CD4-positive, CD25-positive, alpha-beta regulatory T cell (primary cell): ENCODE measurements around the gene ANKHD1. TPM values are rescaled to one million over a fixed set of nuclear protein-coding genes. Genes with fewer than 3 reads are reported as not detected.

Experiments used
- ATAC-seq, 2 donors: fragments of 150-1000 bp; cut with Tn5 transposase; one replicate each; pipeline ENCODE4 v1.10.0; 2021; ENCODE audit warnings: low read depth in 2 of 2, moderate number of reproducible peaks in 2 of 2, moderate library complexity in 1 of 2
- DNase-seq, 3 donors: peaks; one replicate each; pipeline versions ENCODE4 v3.0.0 to v3.0.0-alpha.2; 2012 to 2022; ENCODE audit warnings: mixed read lengths in 1 of 3
- H3K27ac ChIP-seq: one replicate; pipeline ENCODE4 v1.7.0; 2013; ENCODE audit warnings: mild to moderate bottlenecking, low read length; ENCODE audit not compliant: insufficient read depth, poor library complexity, severe bottlenecking
- H3K27me3 ChIP-seq: one replicate; pipeline ENCODE4 v1.7.0; 2013; ENCODE audit warnings: low read length; ENCODE audit not compliant: control insufficient read depth, insufficient read depth
- H3K36me3 ChIP-seq: one replicate; pipeline ENCODE4 v1.7.0; 2013; ENCODE audit warnings: mild to moderate bottlenecking, low read length, moderate library complexity; ENCODE audit not compliant: control insufficient read depth, insufficient read depth
- H3K4me1 ChIP-seq: 2 replicates; pipeline ENCODE4 v1.7.0; 2013; ENCODE audit warnings: mild to moderate bottlenecking, low read length; ENCODE audit not compliant: insufficient read depth, control insufficient read depth, poor library complexity, severe bottlenecking
- H3K4me3 ChIP-seq: one replicate; pipeline ENCODE4 v1.7.0; 2013; ENCODE audit warnings: low read depth, mild to moderate bottlenecking, low read length, moderate library complexity
- H3K9me3 ChIP-seq, 2 experiments: 1 replicate in 1 of 2; 2 replicates in 1 of 2; pipeline ENCODE4 v1.7.0; 2013; ENCODE audit warnings: low read length in 2 of 2, mild to moderate bottlenecking in 1 of 2, moderate library complexity in 1 of 2; ENCODE audit not compliant: control insufficient read depth in 2 of 2
- H3K27ac Mint-ChIP-seq, 3 donors: one replicate each; pipeline ENCODE4 v1.8.0; 2020 to 2022; ENCODE audit warnings: mild to moderate bottlenecking in 3 of 3, mixed read lengths in 3 of 3, moderate library complexity in 2 of 3
- H3K27me3 Mint-ChIP-seq: one replicate; pipeline ENCODE4 v1.8.0; 2022; ENCODE audit warnings: mild to moderate bottlenecking, mixed read lengths
- H3K36me3 Mint-ChIP-seq: one replicate; pipeline ENCODE4 v1.8.0; 2020; ENCODE audit warnings: mixed read lengths
- H3K4me1 Mint-ChIP-seq, 4 donors: one replicate each; pipeline ENCODE4 v1.8.0; 2020 to 2022; ENCODE audit warnings: mixed read lengths in 4 of 4, mild to moderate bottlenecking in 1 of 4
- H3K4me3 Mint-ChIP-seq, 4 donors: one replicate each; pipeline ENCODE4 v1.8.0; 2020 to 2022; ENCODE audit warnings: mild to moderate bottlenecking in 4 of 4, mixed read lengths in 4 of 4, moderate library complexity in 3 of 4
- H3K9me3 Mint-ChIP-seq, 7 donors: one replicate each; pipeline ENCODE4 v1.8.0; 2020 to 2022; ENCODE audit warnings: mixed read lengths in 7 of 7, mild to moderate bottlenecking in 3 of 7, moderate library complexity in 2 of 7
- polyA plus RNA-seq, 4 donors: library from polyadenylated mRNA; unstranded; fragments of 300-500 nt; fragmentation: Illumina TruSeq; gene quantifications; one replicate each; pipeline ENCODE4 v1.2.3, GENCODE V29; 2021
- total RNA-seq: library from RNA; stranded (reverse); gene quantifications from one replicate; pipeline ENCODE4 v1.2.3, GENCODE V29; 2022

The ANKHD1 gene
- total and polyA plus RNA-seq, 5 donors from 2014 or later, result 58.2 to 227 (median 69.0) TPM

DNA sequence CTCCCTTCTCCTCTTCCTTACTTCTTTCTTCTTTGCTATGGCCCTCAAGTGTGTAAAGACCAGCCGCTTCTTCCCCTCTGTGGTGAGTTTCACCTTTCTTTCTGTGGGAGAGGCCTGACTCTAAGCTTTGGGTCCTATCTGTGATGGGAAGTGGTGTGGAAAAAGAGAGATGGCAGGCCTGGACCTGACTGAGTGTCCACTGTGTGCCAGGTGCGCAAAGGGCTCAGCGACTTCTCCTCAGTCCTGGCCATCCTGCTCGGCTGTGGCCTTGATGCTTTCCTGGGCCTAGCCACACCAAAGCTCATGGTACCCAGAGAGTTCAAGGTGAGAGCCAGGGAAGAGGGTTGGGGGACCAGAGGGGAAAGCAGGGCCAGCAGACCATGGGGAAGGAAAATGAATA, 35.7 kb upstream of the ANKHD1 start:
- H3K4me1 Mint-ChIP-seq, result peaks cover 0 to 10% (median 3%) of the 10 kb centered on the region in 4 donors
- no peak for ATAC-seq
- no peaks in the 10 kb centered on the region for H3K27me3 ChIP-seq

DNA sequence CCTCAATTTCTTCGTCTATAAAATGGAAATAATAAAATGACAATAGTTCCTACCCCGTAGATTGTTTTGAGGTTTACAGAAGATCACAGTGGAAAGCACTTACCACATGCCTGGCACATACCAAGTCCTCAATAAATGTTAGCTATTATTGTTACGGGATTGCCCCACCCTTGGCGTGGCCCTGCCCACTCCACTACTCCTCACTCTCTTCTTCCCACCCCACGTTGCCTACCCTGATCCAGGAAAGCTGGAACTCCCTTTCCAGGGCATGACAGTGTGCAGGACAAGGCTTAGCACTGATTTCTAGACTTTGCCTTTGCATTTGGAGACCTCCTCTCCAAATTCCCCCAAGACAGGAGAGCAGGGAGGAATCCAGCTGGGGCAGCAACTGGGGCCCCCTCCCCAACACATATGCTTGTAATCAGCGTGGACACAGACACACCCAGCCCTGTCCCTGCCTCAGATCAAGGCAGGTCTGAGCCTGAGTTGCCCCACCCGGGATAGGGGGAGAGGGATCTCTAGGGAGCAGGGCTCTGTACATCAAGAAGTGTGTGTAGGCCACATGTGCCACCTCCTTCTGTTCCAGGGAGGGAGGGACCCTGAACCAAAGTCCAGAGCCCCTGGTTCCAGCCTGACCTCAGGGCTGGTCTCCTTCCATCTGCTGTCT, 34.9 kb upstream of the ANKHD1 start:
- no peak overlapping the region for H3K4me3 ChIP-seq
- H3K9me3 Mint-ChIP-seq, result no peaks in the 10 kb centered on the region
- H3K36me3 ChIP-seq, result no peaks in the 10 kb centered on the region
- no peak for DNase-seq
- no peaks in the 10 kb centered on the region for H3K36me3 Mint-ChIP-seq
- no peak overlapping the region for H3K27ac Mint-ChIP-seq
- H3K9me3 ChIP-seq, result no peaks in the 10 kb centered on the region
- ATAC-seq, result no peak
- H3K27ac ChIP-seq, result no peak overlapping the region
- H3K4me3 Mint-ChIP-seq, result no peak overlapping the region
- H3K4me1 ChIP-seq, result no peaks in the 10 kb centered on the region
- peaks cover 0 to 10% (median 3%) of the 10 kb centered on the region in 4 donors for H3K4me1 Mint-ChIP-seq
- no peaks in the 10 kb centered on the region for H3K27me3 Mint-ChIP-seq
- H3K27me3 ChIP-seq, result no peaks in the 10 kb centered on the region

More for the DNA sequence above, 35.7 kb upstream of the ANKHD1 start:
- Mint-ChIP-seq H3K9me3 (no peaks in the 10 kb centered on the region), H3K36me3 (no peaks in the 10 kb centered on the region), H3K27me3 (no peaks in the 10 kb centered on the region), H3K4me3 (no peak overlapping the region), H3K27ac (no peak overlapping the region)
- Histone ChIP-seq H3K4me3 (no peak overlapping the region), H3K9me3 (no peaks in the 10 kb centered on the region), H3K36me3 (no peaks in the 10 kb centered on the region), H3K4me1 (no peaks in the 10 kb centered on the region), H3K27ac (no peak overlapping the region)
- no peak for DNase-seq

DNA sequence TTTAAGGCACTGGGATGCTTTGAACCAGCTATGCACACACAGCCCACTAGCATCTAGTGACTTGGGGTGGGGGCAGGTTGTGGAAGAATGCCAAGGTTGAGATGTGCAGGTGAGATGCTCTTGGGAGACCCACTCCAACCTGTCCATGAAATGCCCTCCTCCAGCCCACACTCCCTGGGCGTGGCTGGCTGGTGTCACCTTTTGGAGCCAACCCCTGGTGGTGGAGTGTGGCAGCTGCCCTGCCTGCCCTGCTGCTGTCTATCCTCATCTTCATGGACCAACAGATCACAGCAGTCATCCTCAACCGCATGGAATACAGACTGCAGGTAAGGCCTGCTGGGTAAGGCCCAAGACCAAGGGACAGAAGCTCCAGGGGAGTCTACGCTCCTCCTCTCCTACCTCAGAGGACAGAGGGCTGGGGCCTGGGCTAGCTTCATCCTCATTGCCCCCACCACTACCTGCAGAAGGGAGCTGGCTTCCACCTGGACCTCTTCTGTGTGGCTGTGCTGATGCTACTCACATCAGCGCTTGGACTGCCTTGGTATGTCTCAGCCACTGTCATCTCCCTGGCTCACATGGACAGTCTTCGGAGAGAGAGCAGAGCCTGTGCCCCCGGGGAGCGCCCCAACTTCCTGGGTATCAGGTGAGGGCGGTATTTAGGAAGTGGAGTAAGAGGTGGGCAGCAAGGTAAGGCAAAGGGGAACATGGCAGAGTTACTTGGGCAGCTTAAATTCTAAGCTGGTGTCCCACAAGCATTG, 34.2 kb upstream of the ANKHD1 start:
- H3K36me3 Mint-ChIP-seq, result no peaks in the 10 kb centered on the region
- H3K4me1 Mint-ChIP-seq, result peaks cover 0 to 10% (median 3%) of the 10 kb centered on the region in 4 donors
- ATAC-seq (no peak), DNase-seq (no peak)
- Histone ChIP-seq H3K4me3 (no peak overlapping the region), H3K4me1 (no peaks in the 10 kb centered on the region), H3K27me3 (no peaks in the 10 kb centered on the region), H3K9me3 (no peaks in the 10 kb centered on the region), H3K36me3 (no peaks in the 10 kb centered on the region), H3K27ac (no peak overlapping the region)
- no peak overlapping the region for H3K27ac Mint-ChIP-seq
- no peak overlapping the region for H3K4me3 Mint-ChIP-seq
- H3K27me3 Mint-ChIP-seq, result no peaks in the 10 kb centered on the region
- no peaks in the 10 kb centered on the region for H3K9me3 Mint-ChIP-seq

DNA sequence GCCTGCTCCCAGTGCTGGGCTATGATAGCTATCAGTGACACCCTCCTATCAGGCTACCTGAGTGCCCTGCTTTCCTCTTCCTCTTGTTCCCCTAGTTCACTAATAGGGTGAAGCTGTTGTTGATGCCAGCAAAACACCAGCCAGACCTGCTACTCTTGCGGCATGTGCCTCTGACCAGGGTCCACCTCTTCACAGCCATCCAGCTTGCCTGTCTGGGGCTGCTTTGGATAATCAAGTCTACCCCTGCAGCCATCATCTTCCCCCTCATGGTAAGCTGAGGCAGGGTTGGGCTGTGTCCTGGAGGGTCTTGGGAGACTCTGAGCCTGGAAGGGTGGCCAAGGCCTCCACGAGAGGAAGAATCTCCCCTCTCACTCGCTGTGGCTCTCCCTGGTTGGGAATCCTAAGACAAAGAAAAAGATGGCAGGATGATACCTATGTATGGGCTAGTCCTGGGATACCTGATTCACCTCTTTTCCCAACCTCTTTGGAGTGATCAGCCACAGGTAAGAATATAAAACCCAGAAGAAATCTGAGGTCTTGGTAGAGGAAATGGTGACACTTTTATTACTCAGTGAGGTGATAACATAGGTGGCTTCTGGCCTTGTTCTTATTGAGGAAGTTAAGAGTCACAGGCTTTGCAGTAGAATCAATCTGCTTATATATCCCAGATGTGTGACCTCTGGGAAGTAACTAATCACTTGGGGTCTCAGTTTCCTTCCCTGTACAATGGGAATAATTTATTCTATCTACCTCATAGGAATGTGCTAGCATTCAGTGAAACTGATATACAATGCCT, 30.1 kb upstream of the ANKHD1 start:
- Histone ChIP-seq H3K9me3 (no peaks in the 10 kb centered on the region), H3K27me3 (no peaks in the 10 kb centered on the region), H3K27ac (no peak overlapping the region), H3K4me3 (no peak overlapping the region), H3K4me1 (no peaks in the 10 kb centered on the region), H3K36me3 (no peaks in the 10 kb centered on the region)
- H3K4me3 Mint-ChIP-seq, result no peak overlapping the region
- ATAC-seq (no peak), DNase-seq (no peak)
- peak overlapping the region in 1 of 3 donors; percentile 36 for H3K27ac Mint-ChIP-seq
- H3K27me3 Mint-ChIP-seq, result no peaks in the 10 kb centered on the region
- H3K36me3 Mint-ChIP-seq, result no peaks in the 10 kb centered on the region
- H3K4me1 Mint-ChIP-seq, result peaks cover 0 to 5% (median 2%) of the 10 kb centered on the region in 4 donors
- no peaks in the 10 kb centered on the region for H3K9me3 Mint-ChIP-seq

DNA sequence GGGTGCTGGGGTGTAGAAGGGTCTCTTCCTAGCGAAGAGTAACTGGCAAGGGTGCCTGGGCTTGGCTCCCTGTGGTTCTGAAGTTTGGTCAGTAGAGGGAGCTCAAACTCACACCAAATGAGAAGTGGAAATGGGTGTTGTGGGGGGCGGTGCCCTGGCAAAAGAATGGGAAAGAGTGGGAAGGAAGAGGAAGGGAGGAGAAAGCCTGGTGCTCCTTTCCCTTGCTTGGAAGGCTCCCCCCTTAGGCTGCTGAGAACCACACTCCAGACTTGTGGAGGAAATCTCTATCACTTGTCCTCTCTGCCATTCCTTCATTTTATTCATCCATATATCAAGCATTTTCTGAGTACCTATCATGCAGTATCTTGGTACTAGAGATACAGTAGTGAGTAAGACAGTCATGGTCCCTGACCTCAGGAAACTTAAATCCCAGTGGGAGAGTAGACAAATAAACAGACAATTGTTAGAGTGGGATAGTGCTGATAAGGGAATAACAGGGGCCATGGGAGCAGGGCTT, 28.6 kb upstream of the ANKHD1 start:
- no peaks in the 10 kb centered on the region for H3K27me3 Mint-ChIP-seq
- H3K4me1 Mint-ChIP-seq, result peaks cover 0 to 5% (median 2%) of the 10 kb centered on the region in 4 donors
- Histone ChIP-seq H3K27me3 (no peaks in the 10 kb centered on the region), H3K27ac (no peak overlapping the region), H3K4me1 (no peaks in the 10 kb centered on the region), H3K9me3 (no peaks in the 10 kb centered on the region), H3K36me3 (no peaks in the 10 kb centered on the region), H3K4me3 (no peak overlapping the region)
- H3K4me3 Mint-ChIP-seq, result no peak overlapping the region
- no peaks in the 10 kb centered on the region for H3K9me3 Mint-ChIP-seq
- H3K36me3 Mint-ChIP-seq, result no peaks in the 10 kb centered on the region
- H3K27ac Mint-ChIP-seq, result peak overlapping the region in 2 of 3 donors; percentile 48 to 84
- DNase-seq (peak; percentile 16 to 49 (median 19)), ATAC-seq (peak in 1 of 2 donors; percentile 58)

DNA sequence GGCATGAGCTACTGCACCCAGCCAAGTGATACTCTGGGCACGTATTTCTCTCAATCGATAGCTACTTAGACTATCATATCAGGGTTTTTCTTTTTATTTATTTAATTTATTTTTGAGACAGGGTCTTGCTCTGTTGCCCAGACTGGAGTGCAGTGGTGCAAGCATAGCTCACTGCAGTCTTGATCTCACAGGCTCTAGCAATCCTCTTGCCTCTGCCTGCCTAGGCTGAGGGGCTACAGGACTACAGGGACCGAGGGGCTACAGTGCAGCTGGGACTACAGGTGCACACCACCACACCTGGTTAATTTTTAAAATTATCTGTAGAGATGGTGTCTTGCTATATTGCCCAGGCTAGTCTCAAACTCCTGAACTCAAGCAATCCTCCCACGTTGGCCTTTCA, 20.3 kb upstream of the ANKHD1 start:
- H3K9me3 ChIP-seq, result no peaks in the 10 kb centered on the region
- Mint-ChIP-seq H3K36me3 (peaks cover 8% of the 10 kb centered on the region), H3K4me3 (no peak overlapping the region), H3K27me3 (no peaks in the 10 kb centered on the region), H3K27ac (no peak overlapping the region), H3K4me1 (peaks cover 0 to 4% (median 2%) of the 10 kb centered on the region in 4 donors), H3K9me3 (peaks cover 0 to 2% (median 0%) of the 10 kb centered on the region in 7 donors)
- H3K27ac ChIP-seq, result no peak overlapping the region
- no peaks in the 10 kb centered on the region for H3K27me3 ChIP-seq
- ATAC-seq (no peak), DNase-seq (no peak)
- H3K4me1 ChIP-seq, result no peaks in the 10 kb centered on the region
- no peaks in the 10 kb centered on the region for H3K36me3 ChIP-seq
- no peak overlapping the region for H3K4me3 ChIP-seq

DNA sequence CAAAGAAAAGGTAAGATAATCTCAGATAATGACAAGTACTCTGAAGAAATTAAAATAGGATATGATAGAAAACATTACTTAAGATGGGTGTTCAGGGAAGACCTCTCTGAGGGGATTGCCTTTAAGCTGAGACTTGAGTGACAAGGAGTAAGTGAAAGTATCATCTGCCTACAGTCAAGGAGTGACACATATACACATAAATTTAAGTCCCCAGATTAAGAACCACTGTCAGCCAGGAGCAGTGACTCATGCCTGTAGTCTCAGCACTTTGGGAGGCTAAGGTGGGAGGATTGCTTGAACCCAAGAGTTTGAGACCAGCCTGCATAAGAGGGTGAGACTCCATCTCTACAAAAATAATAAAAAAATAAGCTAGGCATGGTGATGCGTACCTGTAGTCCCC, 19.7 kb upstream of the ANKHD1 start:
- no peak for DNase-seq
- ATAC-seq, result no peak
- Histone ChIP-seq H3K9me3 (no peaks in the 10 kb centered on the region), H3K4me3 (no peak overlapping the region), H3K4me1 (no peaks in the 10 kb centered on the region), H3K36me3 (no peaks in the 10 kb centered on the region), H3K27ac (no peak overlapping the region), H3K27me3 (no peaks in the 10 kb centered on the region)
- H3K9me3 Mint-ChIP-seq, result peaks cover 0 to 2% (median 0%) of the 10 kb centered on the region in 7 donors
- peaks cover 0 to 4% (median 2%) of the 10 kb centered on the region in 4 donors for H3K4me1 Mint-ChIP-seq
- H3K4me3 Mint-ChIP-seq, result no peak overlapping the region
- no peak overlapping the region for H3K27ac Mint-ChIP-seq
- H3K36me3 Mint-ChIP-seq, result peaks cover 8% of the 10 kb centered on the region
- H3K27me3 Mint-ChIP-seq, result no peaks in the 10 kb centered on the region
